K562 (cell line): ENCODE measurements around the gene IL27RA. TPM values are rescaled to one million over a fixed set of nuclear protein-coding genes. Genes with fewer than 3 reads are reported as not detected.

ENCODE experiments used
- BDP1 ChIP-seq: IDR thresholded peaks from 3 replicates; pipeline ENCODE4 v1.6.1; 2011; ENCODE audit not compliant: insufficient read length, insufficient read depth
- CHD2 ChIP-seq: IDR thresholded peaks from 2 replicates; pipeline ENCODE4 v1.6.1; 2011; ENCODE audit warnings: low read depth, low read length
- E2F4 ChIP-seq: sonication (generic); formaldehyde crosslinking; IDR thresholded peaks from 2 replicates; pipeline ENCODE4 v1.8.0; 2022; ENCODE audit warnings: mild to moderate bottlenecking, low read depth, missing genetic modification reagents
- ELF2 ChIP-seq: fragments of 250-450 bp; sonication (Bioruptor Pico); IDR thresholded peaks from 2 replicates; pipeline ENCODE4 v1.5.0; 2021; ENCODE audit warnings: mild to moderate bottlenecking
- GABPB1 ChIP-seq: sonication (generic); formaldehyde crosslinking; IDR thresholded peaks from 2 replicates; pipeline ENCODE4 v1.8.0; 2022; ENCODE audit warnings: mild to moderate bottlenecking, missing genetic modification reagents
- IFI16 ChIP-seq: fragments of 250-450 bp; sonication (Bioruptor Pico); IDR thresholded peaks from 2 replicates; pipeline ENCODE4 v2.1.2; 2022; ENCODE audit warnings: mild to moderate bottlenecking, inconsistent platforms
- KAT7 ChIP-seq: sonication (generic); formaldehyde crosslinking; IDR thresholded peaks from 2 replicates; pipeline ENCODE4 v1.8.0; 2022; ENCODE audit warnings: missing genetic modification reagents, mild to moderate bottlenecking, borderline replicate concordance
- KLF13 ChIP-seq: fragments of 450-650 bp; IDR thresholded peaks from 2 replicates; pipeline ENCODE4 v1.6.1; 2016; ENCODE audit warnings: missing genetic modification characterization, low read depth, mild to moderate bottlenecking, missing compliant biosample characterization, moderate library complexity, borderline replicate concordance
- PRMT5 ChIP-seq: sonication (generic); formaldehyde crosslinking; IDR thresholded peaks from 2 replicates; pipeline ENCODE4 v1.5.0; 2020; ENCODE audit warnings: missing genetic modification reagents
- RBFOX2 ChIP-seq: fragments of 200-400 bp; formaldehyde crosslinking; IDR thresholded peaks from 2 replicates; pipeline ENCODE4 v1.6.1; 2017; ENCODE audit warnings: low read depth, mild to moderate bottlenecking, low read length, moderate library complexity
- TCF15 ChIP-seq: fragments of 250-450 bp; sonication (Bioruptor Pico); IDR thresholded peaks from 2 replicates; pipeline ENCODE4 v1.8.0; 2022; ENCODE audit warnings: moderate library complexity, mild to moderate bottlenecking, inconsistent platforms
- TFE3 ChIP-seq: fragments of 450-650 bp; formaldehyde crosslinking; IDR thresholded peaks from 2 replicates; pipeline ENCODE4 v1.4.0; 2020; ENCODE audit warnings: mild to moderate bottlenecking, mixed read lengths
- TOE1 ChIP-seq, 2 experiments: fragments of 450-650 bp in 1 of 2; sonication (generic) in 1 of 2; formaldehyde crosslinking in 1 of 2; IDR thresholded peaks; 2 replicates each; pipeline versions ENCODE4 v1.7.1 to v1.8.0; 2016 to 2022; ENCODE audit warnings: borderline replicate concordance in 2 of 2, mild to moderate bottlenecking in 2 of 2, antibody characterized with exemption in 1 of 2, inconsistent platforms in 1 of 2, low read depth in 1 of 2, missing genetic modification reagents in 1 of 2, moderate library complexity in 1 of 2
- ZNF12 ChIP-seq: sonication (generic); formaldehyde crosslinking; IDR thresholded peaks from 2 replicates; pipeline ENCODE4 v1.4.0; 2020; ENCODE audit warnings: mild to moderate bottlenecking, missing genetic modification reagents
- ZNF431 ChIP-seq: sonication (generic); formaldehyde crosslinking; IDR thresholded peaks from 2 replicates; pipeline ENCODE4 v1.8.0; 2022; ENCODE audit warnings: mild to moderate bottlenecking, missing genetic modification reagents
- ZNF551 ChIP-seq: fragments of 250-450 bp; sonication (Bioruptor Pico); IDR thresholded peaks from 2 replicates; pipeline ENCODE4 v1.5.0; 2021; ENCODE audit warnings: mild to moderate bottlenecking, moderate library complexity
- ZNF707 ChIP-seq: fragments of 250-450 bp; sonication (Bioruptor Pico); conservative IDR thresholded peaks from 2 replicates; pipeline ENCODE4 v1.8.0; 2022; ENCODE audit warnings: inconsistent platforms, mild to moderate bottlenecking, moderate library complexity
- ZNF75A ChIP-seq: fragments of 450-650 bp; formaldehyde crosslinking; IDR thresholded peaks from 2 replicates; pipeline ENCODE4 v1.4.0; 2020; ENCODE audit warnings: mild to moderate bottlenecking
- ZNF76 ChIP-seq: fragments of 250-450 bp; sonication (Bioruptor Pico); IDR thresholded peaks from 2 replicates; pipeline ENCODE4 v1.4.0; 2020; ENCODE audit warnings: mild to moderate bottlenecking, moderate library complexity, borderline replicate concordance
- ZNF785 ChIP-seq: fragments of 250-450 bp; sonication (Bioruptor Pico); IDR thresholded peaks from 2 replicates; pipeline ENCODE4 v1.4.0; 2020; ENCODE audit warnings: mild to moderate bottlenecking
- polyA plus RNA-seq, 8 experiments: library from polyadenylated mRNA; depleted of rRNA in 4 of 8; stranded (reverse) in 5 of 8; unstranded in 3 of 8; fragments of >200 nt; fragmentation: Nextera tagmentation in 2 of 8; fragmentation: Illumina TruSeq in 1 of 8; extraction: Ambion mirVana in 2 of 8; extraction: Trizol in 1 of 8; gene quantifications; 2 replicates each; pipeline versions ENCODE4 v1.2.1 to v1.2.3, GENCODE V29; 2011 to 2014; ENCODE audit warnings: inconsistent platforms in 1 of 8, missing spikeins in 1 of 8
- total RNA-seq, 7 experiments: library from RNA; depleted of rRNA in 6 of 7; stranded (reverse); fragments of >200 nt in 6 of 7; fragmentation: Illumina TruSeq in 2 of 7; extraction: Trizol in 2 of 7; gene quantifications; 2 replicates each; pipeline versions ENCODE4 v1.2.1 to v1.2.3, GENCODE V29; 2011 to 2021; ENCODE audit warnings: low replicate concordance in 1 of 7
- TF ChIP-seq, protein P1 (sequence below): sonication (generic); formaldehyde crosslinking; IDR thresholded peaks from 2 replicates; pipeline ENCODE4 v1.8.0; 2022; ENCODE audit warnings: mild to moderate bottlenecking, missing genetic modification reagents
- TF ChIP-seq, protein P2 (sequence below): fragments of 250-450 bp; sonication (Bioruptor Pico); IDR thresholded peaks from 2 replicates; pipeline ENCODE4 v1.4.0; 2020; ENCODE audit warnings: borderline replicate concordance

Gene IL27RA
- total and polyA plus RNA-seq, 9 of the 15 experiments (the other 6 are each of a cell fraction or from before 2014, with no cell fraction given), result 1.9 to 15.9 (median 12.0) TPM

- TF ChIP-seq, protein P1, sequence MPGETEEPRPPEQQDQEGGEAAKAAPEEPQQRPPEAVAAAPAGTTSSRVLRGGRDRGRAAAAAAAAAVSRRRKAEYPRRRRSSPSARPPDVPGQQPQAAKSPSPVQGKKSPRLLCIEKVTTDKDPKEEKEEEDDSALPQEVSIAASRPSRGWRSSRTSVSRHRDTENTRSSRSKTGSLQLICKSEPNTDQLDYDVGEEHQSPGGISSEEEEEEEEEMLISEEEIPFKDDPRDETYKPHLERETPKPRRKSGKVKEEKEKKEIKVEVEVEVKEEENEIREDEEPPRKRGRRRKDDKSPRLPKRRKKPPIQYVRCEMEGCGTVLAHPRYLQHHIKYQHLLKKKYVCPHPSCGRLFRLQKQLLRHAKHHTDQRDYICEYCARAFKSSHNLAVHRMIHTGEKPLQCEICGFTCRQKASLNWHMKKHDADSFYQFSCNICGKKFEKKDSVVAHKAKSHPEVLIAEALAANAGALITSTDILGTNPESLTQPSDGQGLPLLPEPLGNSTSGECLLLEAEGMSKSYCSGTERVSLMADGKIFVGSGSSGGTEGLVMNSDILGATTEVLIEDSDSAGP, result 0 out of 2 replicates have a peak, but pooled peaks have one; percentile 54
- TF ChIP-seq PRMT5 (CRISPR knock-in tag), result no peak
- peak; percentile 51 for TF ChIP-seq RBFOX2
- TF ChIP-seq ZNF707, result no peak
- no peak for TF ChIP-seq KLF13
- TF ChIP-seq, protein P2, sequence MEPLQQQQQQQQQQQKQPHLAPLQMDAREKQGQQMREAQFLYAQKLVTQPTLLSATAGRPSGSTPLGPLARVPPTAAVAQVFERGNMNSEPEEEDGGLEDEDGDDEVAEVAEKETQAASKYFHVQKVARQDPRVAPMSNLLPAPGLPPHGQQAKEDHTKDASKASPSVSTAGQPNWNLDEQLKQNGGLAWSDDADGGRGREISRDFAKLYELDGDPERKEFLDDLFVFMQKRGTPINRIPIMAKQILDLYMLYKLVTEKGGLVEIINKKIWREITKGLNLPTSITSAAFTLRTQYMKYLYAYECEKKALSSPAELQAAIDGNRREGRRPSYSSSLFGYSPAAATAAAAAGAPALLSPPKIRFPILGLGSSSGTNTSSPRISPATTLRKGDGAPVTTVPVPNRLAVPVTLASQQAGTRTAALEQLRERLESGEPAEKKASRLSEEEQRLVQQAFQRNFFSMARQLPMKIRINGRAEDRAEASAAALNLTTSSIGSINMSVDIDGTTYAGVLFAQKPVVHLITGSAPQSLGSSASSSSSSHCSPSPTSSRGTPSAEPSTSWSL (CRISPR knock-in tag), result no peak
- TF ChIP-seq ZNF75A (CRISPR knock-in tag), result no peak
- no peak for TF ChIP-seq BDP1
- TF ChIP-seq ZNF551 (CRISPR knock-in tag), result no peak
- TF ChIP-seq CHD2, result peak; percentile 92
- TF ChIP-seq ZNF431 (CRISPR knock-in tag), result no peak
- no peak for TF ChIP-seq GABPB1
- peak; percentile 94 for TF ChIP-seq E2F4 (CRISPR knock-in tag)
- no peak for TF ChIP-seq TFE3 (CRISPR knock-in tag)
- no peak; the same call in 1 of the 2 replicates for TF ChIP-seq KAT7 (CRISPR knock-in tag)
- TF ChIP-seq ELF2, result no peak
- no peak for TF ChIP-seq ZNF12 (CRISPR knock-in tag)
- TF ChIP-seq TOE1 (IDR thresholded peaks at IDR 0.05; ENCODE audit: borderline replicate concordance), result no peak
- TF ChIP-seq TOE1 (CRISPR knock-in tag; IDR thresholded peaks at IDR 0.05; ENCODE audit: borderline replicate concordance, low read depth), result peak; percentile 37; the same call in 1 of the 2 replicates
- TF ChIP-seq IFI16 (CRISPR knock-in tag), result no peak
- TF ChIP-seq ZNF785, result no peak
- TF ChIP-seq ZNF76 (CRISPR knock-in tag), result no peak
- no peak for TF ChIP-seq TCF15 (CRISPR knock-in tag)
Measured at GRCh38 chr19:14006085-14006765, 25.3 kb upstream of the IL27RA start, which contains the start of gene RFX1 (continued).
